Ascending aorta (tissue), 2 donors: Measurements from ENCODE around the gene PIP5K1B. TPM values are rescaled to one million over a fixed set of nuclear protein-coding genes. Genes with fewer than 3 reads are reported as not detected.

Experiments used
- DNase-seq, 2 donors: peaks; one replicate each; pipeline ENCODE4 v3.0.0-alpha.2; 2019; ENCODE audit warnings: low spot score in 2 of 2
- H3K27ac ChIP-seq, 2 donors: fragments of 200-600 bp; sonication (generic); one replicate each; pipeline ENCODE4 v1.5.1; 2016 to 2017; ENCODE audit warnings: mild to moderate bottlenecking in 1 of 2
- H3K27me3 ChIP-seq: fragments of 200-600 bp; sonication (generic); one replicate; pipeline ENCODE4 v1.5.1; 2017
- H3K36me3 ChIP-seq, 2 donors: fragments of 200-600 bp; sonication (generic); one replicate each; pipeline ENCODE4 v1.5.1; 2016
- H3K4me1 ChIP-seq, 2 donors: fragments of 200-600 bp; sonication (generic); one replicate each; pipeline ENCODE4 v1.5.1; 2016 to 2017; ENCODE audit warnings: mild to moderate bottlenecking in 1 of 2
- H3K4me3 ChIP-seq, 2 donors: fragments of 200-600 bp; sonication (generic); one replicate each; pipeline ENCODE4 v1.5.1; 2016 to 2017; ENCODE audit warnings: mild to moderate bottlenecking in 1 of 2
- H3K9me3 ChIP-seq, 2 donors: fragments of 200-600 bp; sonication (generic); one replicate each; pipeline ENCODE4 v1.5.1; 2016
- intact Hi-C: fragments of 100-400 bp; cut with DNase I; formaldehyde crosslinking; loops from one replicate; pipeline ENCODE4 v1.15.1; 2023
- total RNA-seq: library from RNA; depleted of rRNA; stranded (reverse); fragments of >200 nt; gene quantifications from one replicate; pipeline ENCODE4 v1.1.0, GENCODE V29; 2016
- TF ChIP-seq, protein P1 (sequence below), 3 experiments: fragments of 200-600 bp in 2 of 3; fragments of 450-650 bp in 1 of 3; sonication (generic) in 2 of 3; IDR thresholded peaks; one replicate each; pipeline ENCODE4 v1.5.1; 2016 to 2019; ENCODE audit warnings: antibody characterized with exemption in 3 of 3, mild to moderate bottlenecking in 1 of 3, moderate library complexity in 1 of 3

The PIP5K1B gene
- total RNA-seq, 1 donor from 2014 or later = 0.85 TPM

DNA sequence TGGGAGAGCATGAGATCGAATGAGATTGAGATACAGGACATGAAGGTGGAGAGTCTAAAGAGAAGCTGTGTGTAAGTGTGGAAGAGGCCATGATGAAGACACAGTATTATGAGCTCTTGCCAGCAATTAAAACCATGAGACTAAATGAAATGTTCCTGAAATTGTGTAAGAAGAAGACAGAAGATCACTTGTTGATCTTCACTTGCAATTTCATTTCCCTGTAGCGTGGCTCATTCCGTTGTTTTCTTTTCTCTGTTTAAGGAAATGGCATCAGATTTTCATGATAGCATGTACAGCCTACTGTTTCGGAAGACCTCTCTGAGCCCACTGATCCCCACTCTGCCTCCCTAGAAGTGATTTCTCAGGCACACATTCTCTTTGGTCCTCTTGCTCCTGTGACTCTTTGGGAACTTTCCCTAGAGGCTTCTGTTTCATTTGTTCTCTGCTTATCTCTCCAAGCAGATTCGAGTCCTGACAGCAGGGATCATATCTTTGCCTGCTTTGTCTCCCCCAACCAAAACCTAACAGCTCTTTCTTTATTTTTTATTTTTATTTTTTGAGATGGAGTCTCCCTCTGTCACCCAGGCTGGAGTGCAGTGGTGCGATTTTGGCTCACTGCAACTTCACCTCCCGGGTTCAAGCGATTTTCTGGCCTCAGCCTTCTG, 16.8 kb downstream of the PIP5K1B start:
- no peak for DNase-seq
- TF ChIP-seq, protein P1, sequence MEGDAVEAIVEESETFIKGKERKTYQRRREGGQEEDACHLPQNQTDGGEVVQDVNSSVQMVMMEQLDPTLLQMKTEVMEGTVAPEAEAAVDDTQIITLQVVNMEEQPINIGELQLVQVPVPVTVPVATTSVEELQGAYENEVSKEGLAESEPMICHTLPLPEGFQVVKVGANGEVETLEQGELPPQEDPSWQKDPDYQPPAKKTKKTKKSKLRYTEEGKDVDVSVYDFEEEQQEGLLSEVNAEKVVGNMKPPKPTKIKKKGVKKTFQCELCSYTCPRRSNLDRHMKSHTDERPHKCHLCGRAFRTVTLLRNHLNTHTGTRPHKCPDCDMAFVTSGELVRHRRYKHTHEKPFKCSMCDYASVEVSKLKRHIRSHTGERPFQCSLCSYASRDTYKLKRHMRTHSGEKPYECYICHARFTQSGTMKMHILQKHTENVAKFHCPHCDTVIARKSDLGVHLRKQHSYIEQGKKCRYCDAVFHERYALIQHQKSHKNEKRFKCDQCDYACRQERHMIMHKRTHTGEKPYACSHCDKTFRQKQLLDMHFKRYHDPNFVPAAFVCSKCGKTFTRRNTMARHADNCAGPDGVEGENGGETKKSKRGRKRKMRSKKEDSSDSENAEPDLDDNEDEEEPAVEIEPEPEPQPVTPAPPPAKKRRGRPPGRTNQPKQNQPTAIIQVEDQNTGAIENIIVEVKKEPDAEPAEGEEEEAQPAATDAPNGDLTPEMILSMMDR (IDR thresholded peaks at IDR 0.05) = no peak
- intact Hi-C loops = no loop called here

DNA sequence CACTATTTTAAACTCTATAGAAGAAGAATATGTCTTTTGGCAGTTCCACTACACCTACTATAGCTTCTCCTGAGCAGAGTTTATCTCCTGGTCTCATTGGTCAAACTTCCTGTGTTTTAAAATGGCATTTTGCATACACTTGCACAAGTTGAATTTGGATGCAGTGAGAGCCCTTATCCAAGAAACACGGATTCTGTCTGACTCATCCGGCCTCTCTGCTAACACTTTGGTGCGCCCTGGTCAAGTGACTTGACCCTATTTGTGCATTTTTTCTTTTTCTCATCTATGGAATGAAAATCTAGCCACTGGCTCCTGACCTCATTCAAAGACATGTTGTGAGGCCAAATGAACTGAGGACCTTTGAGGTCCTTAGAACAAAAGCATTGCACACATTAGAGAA, 20.0 kb downstream of the PIP5K1B start:
- TF ChIP-seq, protein P1 (IDR thresholded peaks at IDR 0.05) = no peak
- no peak overlapping the region for H3K27ac ChIP-seq
- H3K9me3 ChIP-seq = no peaks in the 10 kb centered on the region
- intact Hi-C loops = no loop called here
- H3K4me3 ChIP-seq = no peak overlapping the region
- DNase-seq = no peak
- no peaks in the 10 kb centered on the region for H3K36me3 ChIP-seq
- H3K27me3 ChIP-seq = no peaks in the 10 kb centered on the region
- H3K4me1 ChIP-seq = no peaks in the 10 kb centered on the region

More for the DNA sequence above, 16.8 kb downstream of the PIP5K1B start:
- no peaks in the 10 kb centered on the region for H3K4me1 ChIP-seq
- H3K9me3 ChIP-seq = no peaks in the 10 kb centered on the region
- no peaks in the 10 kb centered on the region for H3K36me3 ChIP-seq
- no peak overlapping the region for H3K27ac ChIP-seq
- no peak overlapping the region for H3K4me3 ChIP-seq
- H3K27me3 ChIP-seq = no peaks in the 10 kb centered on the region

DNA sequence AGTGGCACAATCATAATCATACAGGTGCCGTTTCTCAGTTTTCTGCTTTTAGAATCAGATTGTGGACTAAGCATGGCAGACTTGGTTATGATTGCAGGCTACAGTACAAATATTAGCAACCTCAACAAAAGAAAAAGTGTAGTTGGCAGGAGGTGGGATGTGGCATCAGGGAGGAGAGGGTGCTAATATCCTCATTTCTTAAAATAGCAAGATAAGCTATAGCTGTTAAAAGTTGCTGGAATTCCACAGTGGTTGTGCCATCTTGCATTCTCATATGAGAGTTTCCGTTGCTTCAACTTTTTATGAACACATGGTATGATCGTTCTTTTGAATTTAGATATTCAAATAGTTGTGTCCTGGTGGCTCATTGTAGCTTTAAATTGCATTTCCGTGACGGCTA, 21.4 kb downstream of the PIP5K1B start:
- H3K27me3 ChIP-seq = no peaks in the 10 kb centered on the region
- intact Hi-C loops = no loop called here
- H3K27ac ChIP-seq = no peak overlapping the region
- TF ChIP-seq, protein P1 (IDR thresholded peaks at IDR 0.05) = no peak
- no peak overlapping the region for H3K4me3 ChIP-seq
- no peak for DNase-seq
- H3K4me1 ChIP-seq = no peaks in the 10 kb centered on the region
- H3K36me3 ChIP-seq = no peaks in the 10 kb centered on the region
- no peaks in the 10 kb centered on the region for H3K9me3 ChIP-seq

DNA sequence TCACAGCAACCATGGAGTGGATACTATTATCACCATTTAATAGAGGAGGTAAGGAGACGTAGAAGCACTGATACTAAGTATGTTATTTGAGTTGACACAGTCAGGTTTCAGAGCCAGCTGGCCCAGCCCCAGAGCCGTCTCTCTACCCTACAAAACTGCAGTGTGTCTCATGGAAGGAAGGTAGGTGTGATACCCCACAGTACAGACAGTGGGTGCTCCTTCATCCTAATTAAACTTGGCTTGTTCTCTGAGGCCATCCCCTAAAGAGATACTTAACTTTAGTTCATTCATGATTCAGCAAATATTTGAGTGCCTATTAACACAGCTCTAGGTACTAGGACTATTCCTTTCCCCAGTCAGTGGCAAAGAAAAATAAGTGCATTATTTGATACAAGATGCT, 22.6 kb downstream of the PIP5K1B start:
- intact Hi-C loops = no loop called here
- TF ChIP-seq, protein P1 (IDR thresholded peaks at IDR 0.05) = no peak
- no peak for DNase-seq
- no peak overlapping the region for H3K4me3 ChIP-seq
- no peaks in the 10 kb centered on the region for H3K27me3 ChIP-seq
- H3K9me3 ChIP-seq = no peaks in the 10 kb centered on the region
- no peaks in the 10 kb centered on the region for H3K36me3 ChIP-seq
- H3K4me1 ChIP-seq = no peaks in the 10 kb centered on the region
- H3K27ac ChIP-seq = no peak overlapping the region

DNA sequence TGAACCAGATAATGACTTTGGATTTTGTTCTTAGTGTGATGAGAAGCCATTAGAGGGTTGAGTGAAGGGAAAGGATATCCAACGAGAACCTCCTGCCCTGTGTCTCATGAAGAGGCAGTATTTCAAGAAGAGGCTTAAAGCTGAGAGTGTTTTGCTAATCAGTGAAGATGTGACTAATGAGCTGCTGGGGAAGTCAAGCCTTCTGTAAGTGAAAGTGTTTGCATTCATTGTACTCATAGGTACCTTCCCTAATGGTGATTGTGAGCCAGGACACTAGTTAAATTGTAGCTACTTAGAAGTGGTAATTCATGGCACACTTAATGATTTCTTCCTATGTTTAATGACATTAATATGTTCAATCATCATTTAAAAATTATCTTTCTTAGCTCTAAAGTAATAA, 23.7 kb downstream of the PIP5K1B start:
- TF ChIP-seq, protein P1 (IDR thresholded peaks at IDR 0.05) = no peak
- no peak overlapping the region for H3K27ac ChIP-seq
- no peaks in the 10 kb centered on the region for H3K9me3 ChIP-seq
- no peak for DNase-seq
- intact Hi-C loops = no loop called here
- H3K4me1 ChIP-seq = no peaks in the 10 kb centered on the region
- no peaks in the 10 kb centered on the region for H3K36me3 ChIP-seq
- no peak overlapping the region for H3K4me3 ChIP-seq
- H3K27me3 ChIP-seq = no peaks in the 10 kb centered on the region
